Activated T-cell treated with anti-CD3 and anti-CD28 coated beads, Interleukin-2, amount 50 U/mL, for 24 hours (primary cell): ENCODE data around the gene MTA2.
"Not testable (repeated sequence)": the region's sequence is repeated elsewhere in the genome, so short reads cannot be mapped to it uniquely, and the experiment has no call there.

Source experiments
- DNase-seq: peaks from one replicate; pipeline ENCODE4 v3.0.0-alpha.2; 2020
- H3K27ac Mint-ChIP-seq: 2 replicates; pipeline ENCODE4 v1.8.0; 2020; ENCODE audit warnings: mild to moderate bottlenecking, mixed read lengths
- H3K27me3 Mint-ChIP-seq: 2 replicates; pipeline ENCODE4 v1.8.0; 2020; ENCODE audit warnings: mixed read lengths
- H3K36me3 Mint-ChIP-seq: 2 replicates; pipeline ENCODE4 v1.8.0; 2020; ENCODE audit warnings: low read depth, mixed read lengths
- H3K4me1 Mint-ChIP-seq: 2 replicates; pipeline ENCODE4 v1.8.0; 2020; ENCODE audit warnings: low read depth, mixed read lengths
- H3K4me3 Mint-ChIP-seq: 2 replicates; pipeline ENCODE4 v1.8.0; 2020; ENCODE audit warnings: mild to moderate bottlenecking, moderate library complexity, mixed read lengths
- H3K9me3 Mint-ChIP-seq: 2 replicates; pipeline ENCODE4 v1.8.0; 2020; ENCODE audit warnings: mixed read lengths

Gene MTA2

GRCh38 chr11:62601372-62602140 lies at the start of gene MTA2:
TSS of gene MTA2 (minus strand) at chr11:62601865. CDS start at chr11:62601450, 415 bp downstream.
- Mint-ChIP-seq H3K4me1 (peaks cover 57% of the 10 kb centered on the region), H3K36me3 (peaks cover 92% of the 10 kb centered on the region), H3K4me3 (peak within 1 kb of the TSS; percentile 94), H3K9me3 (no peaks in the 10 kb centered on the region), H3K27ac (peak within 1 kb of the TSS; percentile 93), H3K27me3 (no peaks in the 10 kb centered on the region)
- peak; percentile 100 for DNase-seq

GRCh38 chr11:62650283-62650682 lies 48.6 kb upstream of the MTA2 start:
- Mint-ChIP-seq H3K36me3 (peaks cover 59% of the 10 kb centered on the region), H3K4me1 (peaks cover 40% of the 10 kb centered on the region), H3K27ac (peak overlapping the region; percentile 55)
- not testable (repeated sequence) for DNase-seq, H3K27me3 Mint-ChIP-seq, H3K9me3 Mint-ChIP-seq, H3K4me3 Mint-ChIP-seq

GRCh38 chr11:62649486-62649885 lies 47.8 kb upstream of the MTA2 start:
- no peaks in the 10 kb centered on the region for H3K9me3 Mint-ChIP-seq
- peaks cover 65% of the 10 kb centered on the region for H3K36me3 Mint-ChIP-seq
- peak overlapping the region; percentile 64 for H3K27ac Mint-ChIP-seq
- DNase-seq, result no peak
- no peak overlapping the region for H3K4me3 Mint-ChIP-seq
- no peaks in the 10 kb centered on the region for H3K27me3 Mint-ChIP-seq
- peaks cover 43% of the 10 kb centered on the region for H3K4me1 Mint-ChIP-seq

- Mint-ChIP-seq H3K27ac (no peak overlapping the region), H3K4me1 (peaks cover 43% of the 10 kb centered on the region), H3K27me3 (no peaks in the 10 kb centered on the region), H3K4me3 (no peak overlapping the region), H3K9me3 (no peaks in the 10 kb centered on the region), H3K36me3 (peaks cover 70% of the 10 kb centered on the region)
- DNase-seq, result no peak
Measured at GRCh38 chr11:62648967-62649364, 47.3 kb upstream of the MTA2 start.

GRCh38 chr11:62648185-62648966 lies 46.7 kb upstream of the MTA2 start:
- no peaks in the 10 kb centered on the region for H3K9me3 Mint-ChIP-seq
- H3K4me3 Mint-ChIP-seq, result no peak overlapping the region
- H3K27ac Mint-ChIP-seq, result peak overlapping the region; percentile 98
- H3K27me3 Mint-ChIP-seq, result no peaks in the 10 kb centered on the region
- H3K36me3 Mint-ChIP-seq, result peaks cover 75% of the 10 kb centered on the region
- DNase-seq, result no peak
- peaks cover 40% of the 10 kb centered on the region for H3K4me1 Mint-ChIP-seq

GRCh38 chr11:62647609-62648005 lies 45.9 kb upstream of the MTA2 start:
- H3K4me3 Mint-ChIP-seq, result no peak overlapping the region

GRCh38 chr11:62646825-62647608 lies 45.4 kb upstream of the MTA2 start:
- peak overlapping the region; percentile 98 for H3K27ac Mint-ChIP-seq
- no peak for DNase-seq
- peaks cover 78% of the 10 kb centered on the region for H3K36me3 Mint-ChIP-seq
- peak overlapping the region; percentile 98 for H3K4me3 Mint-ChIP-seq
- H3K4me1 Mint-ChIP-seq, result peaks cover 40% of the 10 kb centered on the region
- H3K27me3 Mint-ChIP-seq, result no peaks in the 10 kb centered on the region
- no peaks in the 10 kb centered on the region for H3K9me3 Mint-ChIP-seq

More at GRCh38 chr11:62647609-62648005, 45.9 kb upstream of the MTA2 start:
- Mint-ChIP-seq H3K27me3 (no peaks in the 10 kb centered on the region), H3K9me3 (no peaks in the 10 kb centered on the region), H3K36me3 (peaks cover 79% of the 10 kb centered on the region), H3K27ac (peak overlapping the region; percentile 98), H3K4me1 (peaks cover 41% of the 10 kb centered on the region)
- no peak for DNase-seq

GRCh38 chr11:62645946-62646824 lies 44.5 kb upstream of the MTA2 start, which contains the start of gene GANAB:
TSS of gene GANAB (minus strand) at chr11:62646613. CDS start at chr11:62646599, 14 bp downstream.
- peak within 1 kb of the TSS; percentile 98 for H3K4me3 Mint-ChIP-seq
- no peaks in the 10 kb centered on the region for H3K27me3 Mint-ChIP-seq
- peak within 1 kb of the TSS; percentile 98 for H3K27ac Mint-ChIP-seq
- no peaks in the 10 kb centered on the region for H3K9me3 Mint-ChIP-seq
- peaks cover 39% of the 10 kb centered on the region for H3K4me1 Mint-ChIP-seq
- peak; percentile 99 for DNase-seq
- H3K36me3 Mint-ChIP-seq, result peaks cover 81% of the 10 kb centered on the region

- peak; percentile 43 for DNase-seq
- H3K36me3 Mint-ChIP-seq, result peaks cover 81% of the 10 kb centered on the region
- no peaks in the 10 kb centered on the region for H3K9me3 Mint-ChIP-seq
- no peaks in the 10 kb centered on the region for H3K27me3 Mint-ChIP-seq
- peaks cover 40% of the 10 kb centered on the region for H3K4me1 Mint-ChIP-seq
- peak overlapping the region; percentile 98 for H3K4me3 Mint-ChIP-seq
- H3K27ac Mint-ChIP-seq, result peak overlapping the region; percentile 98
Measured at GRCh38 chr11:62645671-62645945, 43.9 kb upstream of the MTA2 start.

- peaks cover 78% of the 10 kb centered on the region for H3K36me3 Mint-ChIP-seq
- DNase-seq, result no peak
- no peaks in the 10 kb centered on the region for H3K9me3 Mint-ChIP-seq
- peaks cover 48% of the 10 kb centered on the region for H3K4me1 Mint-ChIP-seq
- peak overlapping the region; percentile 76 for H3K27ac Mint-ChIP-seq
- H3K4me3 Mint-ChIP-seq, result peak overlapping the region; percentile 98
- no peaks in the 10 kb centered on the region for H3K27me3 Mint-ChIP-seq
Measured at GRCh38 chr11:62644220-62644619, 42.6 kb upstream of the MTA2 start.

GRCh38 chr11:62632492-62632891 lies 30.8 kb upstream of the MTA2 start:
- Mint-ChIP-seq H3K4me1 (peaks cover 14% of the 10 kb centered on the region), H3K36me3 (peaks cover 96% of the 10 kb centered on the region), H3K9me3 (no peaks in the 10 kb centered on the region), H3K27ac (peak overlapping the region; percentile 82), H3K4me3 (no peak overlapping the region), H3K27me3 (no peaks in the 10 kb centered on the region)
- DNase-seq, result no peak

- Mint-ChIP-seq H3K27ac (no peak overlapping the region), H3K4me3 (no peak overlapping the region), H3K36me3 (peaks cover 92% of the 10 kb centered on the region), H3K27me3 (no peaks in the 10 kb centered on the region), H3K9me3 (no peaks in the 10 kb centered on the region), H3K4me1 (no peaks in the 10 kb centered on the region)
- no peak for DNase-seq
Measured at GRCh38 chr11:62627713-62628112, 26.0 kb upstream of the MTA2 start.

GRCh38 chr11:62622476-62623089 lies 20.9 kb upstream of the MTA2 start:
- H3K27ac Mint-ChIP-seq, result peak overlapping the region; percentile 93
- peaks cover 26% of the 10 kb centered on the region for H3K4me1 Mint-ChIP-seq
- H3K27me3 Mint-ChIP-seq, result no peaks in the 10 kb centered on the region
- peaks cover 84% of the 10 kb centered on the region for H3K36me3 Mint-ChIP-seq
- H3K4me3 Mint-ChIP-seq, result peak overlapping the region; percentile 91
- no peaks in the 10 kb centered on the region for H3K9me3 Mint-ChIP-seq
- DNase-seq, result no peak
